ENCODE measurements around the gene LRRC58.
"Not testable (repeated sequence)": the region's sequence is repeated elsewhere in the genome, so short reads cannot be mapped to it uniquely, and the experiment has no call there.

The LRRC58 gene

DNA sequence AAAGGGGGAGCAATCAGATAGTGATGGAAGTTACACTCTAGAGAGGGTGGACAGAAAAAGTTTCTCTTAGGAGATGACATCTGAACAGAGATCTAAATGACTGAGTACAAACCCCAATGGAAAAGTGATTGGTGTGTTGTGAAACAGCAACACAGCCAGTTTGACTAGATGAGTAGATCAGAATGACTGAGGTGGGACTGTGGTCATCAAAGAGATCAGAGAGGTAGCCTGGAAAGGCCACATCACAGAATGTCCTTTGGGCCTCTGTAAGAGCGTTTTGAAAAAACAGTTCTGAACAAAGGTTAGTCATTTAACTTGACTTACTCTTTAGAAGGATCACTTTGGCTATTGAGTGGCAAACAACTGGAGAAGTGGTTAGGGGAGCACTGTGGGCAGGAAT lies 10.6 kb downstream of the LRRC58 start:
- no peak for DNase-seq

GRCh38 chr3:120332646-120333045 lies 16.5 kb downstream of the LRRC58 start:
- no peak for DNase-seq

DNA sequence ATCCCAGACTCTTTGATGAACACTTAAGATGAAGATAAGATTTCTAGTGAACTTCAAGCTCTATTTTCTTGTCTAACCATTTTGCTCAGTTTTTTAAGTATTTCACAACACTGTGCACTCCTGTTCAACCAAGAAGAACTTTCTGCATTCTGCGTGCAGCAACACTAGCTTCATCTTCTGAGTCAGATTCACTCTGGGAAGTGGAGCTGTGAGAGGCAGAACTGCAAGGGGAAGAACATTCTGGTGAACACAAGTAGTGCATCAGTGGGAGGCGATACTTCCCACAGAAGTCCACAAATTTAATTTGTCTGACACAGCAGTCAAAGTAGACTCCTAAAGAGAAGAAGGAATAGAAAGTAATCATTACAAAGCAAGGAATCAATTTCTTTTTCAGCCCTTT lies 18.1 kb downstream of the LRRC58 start:
- DNase-seq: no peak

DNA sequence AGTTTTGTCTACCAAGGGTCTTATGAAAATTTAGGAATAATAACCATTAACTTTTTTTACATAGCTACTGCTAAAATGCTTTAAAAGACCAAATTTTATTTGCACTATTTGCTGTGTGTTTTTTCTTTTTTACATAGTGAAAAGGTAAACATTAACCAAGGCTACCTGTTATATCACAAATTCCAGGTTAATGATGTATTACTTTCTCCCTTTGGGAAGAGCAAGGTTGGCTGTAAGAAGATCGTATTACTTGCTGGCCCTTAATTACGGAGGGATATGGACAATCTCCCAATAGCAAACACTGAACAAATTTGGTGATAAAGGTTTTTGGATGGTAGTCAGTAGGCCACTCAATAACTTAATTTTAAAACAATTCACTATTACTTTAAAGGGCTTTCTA lies 22.4 kb downstream of the LRRC58 start:
- no peak for DNase-seq

- DNase-seq: no peak
Observed at GRCh38 chr3:120324190-120324589, 25.0 kb downstream of the LRRC58 start.

DNA sequence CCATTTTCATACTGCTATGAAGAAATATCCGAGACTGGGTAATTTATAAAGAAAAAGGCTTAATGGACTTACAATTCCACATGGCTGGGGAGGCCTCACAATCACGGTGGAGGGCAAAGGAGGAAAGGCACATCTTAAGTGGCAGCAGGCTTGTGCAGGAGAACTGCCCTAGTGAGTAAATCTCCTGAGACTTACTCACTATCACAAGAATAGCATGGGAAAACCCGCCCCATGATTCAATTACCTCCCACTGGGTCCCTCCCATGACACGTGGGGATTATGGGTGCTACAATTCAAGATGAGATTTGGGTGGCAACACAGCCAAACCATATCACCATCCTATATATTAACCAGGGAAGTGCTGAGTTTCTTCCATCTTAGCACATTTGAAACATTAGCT lies 25.4 kb downstream of the LRRC58 start:
- not testable (repeated sequence) for DNase-seq

- DNase-seq: no peak
Observed at GRCh38 chr3:120311863-120312794, 37.0 kb downstream of the LRRC58 start.

DNA sequence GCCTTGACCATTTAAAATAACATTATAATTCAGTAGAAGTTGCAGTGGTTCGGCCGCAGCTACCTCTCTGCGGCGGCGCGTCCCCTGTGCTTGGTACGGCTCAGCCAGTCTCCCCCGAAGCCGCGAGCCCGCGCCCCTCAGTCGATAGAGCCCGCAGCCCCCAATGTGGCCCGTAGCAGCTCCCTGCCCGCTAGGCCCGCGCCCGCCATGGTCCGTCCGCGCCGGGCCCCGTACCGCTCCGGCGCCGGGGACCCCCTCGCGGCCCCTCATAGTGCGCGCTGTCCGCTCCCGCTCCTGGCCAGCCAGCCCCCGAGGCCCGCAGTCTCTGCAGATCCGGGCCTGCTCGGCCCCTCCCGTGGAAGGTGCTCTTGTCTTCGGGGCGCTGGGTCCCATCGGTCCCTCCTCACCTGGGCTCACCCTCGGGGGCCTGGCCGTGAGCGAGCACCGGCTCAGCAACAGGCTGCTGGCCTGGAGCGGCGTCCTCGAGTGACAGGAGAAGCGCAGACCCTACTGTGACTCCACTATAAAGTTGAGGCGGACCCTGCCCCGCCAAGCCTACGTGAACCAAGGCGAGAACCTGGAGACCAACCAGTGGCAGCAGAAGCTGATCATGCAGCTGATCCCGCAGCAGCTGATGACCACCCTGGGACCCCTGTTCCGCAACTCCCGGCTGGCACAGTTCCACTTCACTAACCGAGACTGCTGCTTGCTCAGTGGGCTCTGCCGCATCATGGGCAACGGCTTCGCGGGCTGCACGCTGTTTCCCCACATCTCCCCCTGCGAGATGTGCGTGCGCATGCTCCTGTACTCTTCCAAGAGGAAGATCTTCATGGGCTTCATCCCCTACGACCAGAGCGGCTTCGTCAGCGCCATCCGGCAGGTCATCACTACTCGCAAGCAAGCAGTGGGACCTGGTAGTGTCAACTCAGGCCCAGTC lies 42.4 kb downstream of the LRRC58 start:
- no peak for DNase-seq

DNA sequence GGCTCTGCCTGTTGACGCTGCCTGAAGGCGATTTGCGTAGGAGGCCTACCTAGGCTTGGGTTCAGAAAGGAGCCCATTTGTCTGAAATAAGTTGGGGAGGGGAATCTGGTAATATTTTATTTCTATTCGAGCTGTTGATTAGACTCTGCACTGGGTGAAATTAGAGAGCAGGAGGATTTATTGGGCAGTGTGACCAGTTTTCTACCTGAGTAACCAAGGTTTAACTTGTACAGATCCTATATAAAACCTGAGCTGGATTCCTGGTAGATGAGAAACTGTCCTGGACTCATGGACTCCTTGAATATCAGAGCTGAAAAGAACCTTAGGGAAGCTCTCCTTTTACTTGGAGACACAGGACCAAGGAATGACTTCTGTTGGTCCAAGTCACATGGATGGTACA lies 44.5 kb downstream of the LRRC58 start:
- no peak for DNase-seq

- no peak for DNase-seq
Observed at GRCh38 chr3:120302361-120302760, 46.8 kb downstream of the LRRC58 start.

DNA sequence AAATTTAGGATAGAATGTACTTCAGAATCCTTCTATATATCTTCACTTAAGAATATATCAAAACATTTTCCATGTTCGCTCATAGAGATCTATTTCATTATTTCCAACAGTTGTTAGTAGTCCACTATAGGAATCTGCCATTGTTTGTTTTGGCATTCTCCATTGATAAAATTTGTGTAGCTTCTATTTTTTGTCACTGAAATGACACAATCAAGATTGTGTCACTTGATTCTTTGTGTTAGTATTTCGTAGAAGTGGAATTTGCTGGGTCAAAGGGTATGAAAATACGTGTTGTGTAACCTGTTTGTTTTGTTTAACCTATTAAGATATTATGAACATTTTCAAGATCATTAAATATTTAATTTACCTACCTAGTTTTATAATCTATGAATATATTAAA lies 48.2 kb downstream of the LRRC58 start:
- no peak for DNase-seq

DNA sequence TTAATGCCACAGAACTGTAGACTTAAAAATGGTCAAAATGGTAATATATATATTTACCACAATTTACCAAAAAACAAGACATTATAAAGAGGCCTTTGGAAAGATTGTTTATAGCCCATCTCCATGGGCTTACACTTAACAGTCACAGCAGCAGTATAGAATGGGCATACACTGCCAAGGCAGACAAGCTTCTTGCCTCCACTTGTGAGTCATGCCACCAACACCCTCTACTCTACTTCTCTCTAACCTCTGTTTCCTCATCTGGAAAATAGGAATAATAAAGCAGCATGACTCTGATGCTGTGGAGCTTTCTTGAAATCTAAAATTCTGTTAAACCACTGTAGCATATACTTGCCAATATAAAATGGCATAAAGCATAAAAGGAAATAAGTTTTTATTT lies 49.8 kb downstream of the LRRC58 start:
- DNase-seq: no peak

GRCh38 chr3:120298996-120299395 lies 50.2 kb downstream of the LRRC58 start:
- DNase-seq: no peak

DNA sequence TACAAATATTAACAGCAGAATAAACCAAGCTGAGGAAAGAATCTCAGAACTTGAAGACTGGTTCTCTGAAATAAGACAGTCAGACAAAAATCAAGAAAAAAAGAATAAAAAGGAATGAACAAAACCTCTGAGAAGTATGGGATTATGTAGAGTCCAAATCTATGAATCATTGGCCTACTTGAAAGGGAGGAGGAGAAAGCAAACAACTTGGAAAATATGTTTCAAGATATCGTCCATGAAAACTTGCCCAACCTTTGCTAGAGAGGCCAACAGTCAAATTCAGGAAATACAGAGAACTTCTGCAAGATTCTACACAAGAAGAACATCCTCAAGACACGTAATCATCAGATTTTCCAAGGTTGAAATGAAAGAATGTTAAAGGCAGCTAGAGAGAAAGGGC lies 57.6 kb downstream of the LRRC58 start:
- DNase-seq: not testable (repeated sequence)

DNA sequence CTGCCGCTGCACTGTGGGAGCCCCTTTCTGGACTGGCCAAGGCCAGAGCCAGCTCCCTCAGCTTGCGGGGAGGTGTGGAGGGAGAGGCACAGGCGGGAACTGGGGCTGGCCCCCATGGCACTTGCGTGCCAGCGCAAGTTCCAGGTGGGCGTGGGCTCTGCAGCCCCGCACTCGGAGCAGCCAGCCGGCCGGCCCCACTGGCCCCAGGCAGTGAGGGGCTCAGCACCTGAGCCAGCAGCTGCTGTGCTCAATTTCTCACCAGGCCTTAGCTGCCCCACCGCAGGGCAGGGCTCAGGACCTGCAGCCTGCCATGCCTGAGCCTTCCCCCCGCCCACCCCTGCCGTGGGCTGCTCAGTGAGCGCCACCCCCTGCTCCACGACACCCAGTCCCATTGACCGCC lies 59.5 kb downstream of the LRRC58 start:
- DNase-seq: no peak

DNA sequence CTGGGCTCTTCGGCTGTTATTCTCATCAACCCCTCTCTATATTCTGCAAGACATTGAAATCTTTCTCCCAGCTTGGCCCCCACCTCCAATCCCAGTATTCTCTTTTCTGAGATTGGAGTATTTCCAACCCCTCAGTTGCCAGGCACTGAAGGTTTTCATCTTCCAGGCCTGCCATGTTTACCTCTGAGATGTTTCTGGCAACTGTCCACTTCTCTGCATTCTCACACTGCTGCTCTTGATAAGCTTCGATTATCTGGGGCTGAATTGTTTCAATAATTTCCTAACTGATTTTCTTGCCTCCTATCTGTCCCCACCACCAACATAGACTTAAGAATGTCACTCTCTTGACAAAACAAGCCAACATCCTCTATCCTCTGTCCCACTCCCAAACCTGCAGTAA lies 62.7 kb downstream of the LRRC58 start:
- DNase-seq: no peak

- no peak for DNase-seq
Observed at GRCh38 chr3:120285508-120285841, 63.7 kb downstream of the LRRC58 start.

DNA sequence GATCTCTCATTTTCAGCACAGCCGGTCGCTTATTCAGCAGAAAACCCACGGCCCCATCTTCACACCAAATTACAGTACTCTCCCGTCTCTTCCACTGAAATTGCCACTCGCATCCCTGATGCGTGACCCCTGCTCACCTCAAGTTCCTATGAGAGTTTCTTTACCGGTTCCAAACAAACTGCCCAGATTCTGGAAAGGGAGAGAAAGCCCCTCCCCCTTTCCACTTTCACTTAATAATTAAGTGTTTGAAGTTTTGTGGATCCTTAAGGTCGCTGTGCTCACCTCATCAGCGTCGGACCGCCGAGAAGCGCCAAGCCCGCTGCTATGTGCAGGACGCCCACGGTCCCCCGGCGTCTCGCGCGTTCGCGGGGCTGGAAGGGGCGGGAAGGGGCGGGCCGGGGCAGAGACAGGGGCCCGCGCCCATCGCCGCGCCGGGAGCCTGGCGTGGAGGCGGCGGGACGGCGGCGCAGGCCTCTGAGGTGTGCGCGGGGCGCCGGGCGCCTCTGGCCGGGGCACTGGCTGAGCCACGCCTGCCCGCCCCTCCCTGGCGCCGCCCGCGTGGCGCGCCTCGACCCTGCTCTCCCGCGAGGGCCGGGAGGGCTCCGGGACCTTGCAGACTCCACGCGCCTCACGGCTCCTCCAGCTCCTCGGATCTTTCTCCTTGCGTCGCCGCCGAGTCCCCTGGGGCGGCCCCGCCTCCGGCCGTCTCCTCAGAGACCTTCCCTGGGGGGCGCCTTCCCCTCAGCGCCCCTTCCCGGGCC lies 64.2 kb downstream of the LRRC58 start, which contains the start of gene GPR156:
GPR156 (minus strand) TSS at position 476 of the 761 bp plus-strand sequence. CDS start 41,124 bp downstream, outside the sequence.
- no peak for DNase-seq

GRCh38 chr3:120281261-120281660 lies 67.9 kb downstream of the LRRC58 start:
- no peak for DNase-seq

- DNase-seq: no peak
Observed at GRCh38 chr3:120280566-120280965, 68.6 kb downstream of the LRRC58 start.

GRCh38 chr3:120280026-120280425 lies 69.1 kb downstream of the LRRC58 start:
- no peak for DNase-seq

DNA sequence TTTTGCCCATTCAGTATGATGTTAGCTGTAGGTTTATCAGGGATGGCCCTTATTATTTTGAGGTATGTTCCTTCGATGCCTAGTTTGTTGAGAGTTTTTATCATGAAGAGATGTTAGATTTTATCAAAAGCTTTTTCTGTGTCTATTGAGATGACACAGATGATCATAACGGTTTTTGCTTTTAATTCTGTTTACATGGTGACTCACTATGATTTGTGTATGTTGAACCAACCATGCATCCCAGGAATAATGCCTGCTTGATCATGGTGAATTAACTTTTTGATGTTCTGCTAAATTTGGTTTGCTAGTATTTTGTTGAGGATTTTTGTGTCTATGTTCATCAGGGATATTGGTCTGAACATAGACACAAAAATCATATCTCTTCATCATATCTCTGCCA lies 72.4 kb downstream of the LRRC58 start:
- no peak for DNase-seq

GRCh38 chr3:120275618-120276017 lies 73.5 kb downstream of the LRRC58 start:
- DNase-seq: no peak
